Right ventricle myocardium superior (tissue), 1 donor: Measurements from ENCODE around the gene GFRA4. TPM values are rescaled to one million over a fixed set of nuclear protein-coding genes. Genes with fewer than 3 reads are reported as not detected.
A peak's percentile ranks its signal among the peaks of the same experiment; 100 is the strongest.

ENCODE experiments used
- ATAC-seq: fragments of 200-7000 bp; cut with Tn5 transposase; one replicate; pipeline ENCODE4 v1.9.1; 2020; ENCODE audit warnings: mild to moderate bottlenecking; ENCODE audit not compliant: poor library complexity
- DNase-seq: peaks from one replicate; pipeline ENCODE4 v3.0.0-alpha.2; 2020
- intact Hi-C: fragments of 100-400 bp; cut with DNase I; formaldehyde crosslinking; loops from one replicate; pipeline ENCODE4 v1.11.2; 2022
- long read RNA-seq: library from polyadenylated mRNA; unstranded; transcript quantifications from one replicate; pipeline ENCODE4 v2.0.0, GENCODE V29; 2021
- total RNA-seq: library from RNA; stranded (reverse); fragmentation: NEBNext Ultra II Directional; extraction: Animal tissue kit (Norgen Biotek cat#: 25700); gene quantifications from one replicate; pipeline ENCODE4 v1.2.1, GENCODE V29; 2021
- donor health status: DM: no; HTN: yes; CAD: no; lungs with severe emphysema.

GFRA4 gene, protein sequence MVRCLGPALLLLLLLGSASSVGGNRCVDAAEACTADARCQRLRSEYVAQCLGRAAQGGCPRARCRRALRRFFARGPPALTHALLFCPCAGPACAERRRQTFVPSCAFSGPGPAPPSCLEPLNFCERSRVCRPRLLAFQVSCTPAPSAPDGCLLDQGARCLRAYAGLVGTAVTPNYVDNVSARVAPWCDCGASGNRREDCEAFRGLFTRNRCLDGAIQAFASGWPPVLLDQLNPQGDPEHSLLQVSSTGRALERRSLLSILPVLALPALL
- not detected for total RNA-seq
- long read RNA-seq = 0 reads

DNA sequence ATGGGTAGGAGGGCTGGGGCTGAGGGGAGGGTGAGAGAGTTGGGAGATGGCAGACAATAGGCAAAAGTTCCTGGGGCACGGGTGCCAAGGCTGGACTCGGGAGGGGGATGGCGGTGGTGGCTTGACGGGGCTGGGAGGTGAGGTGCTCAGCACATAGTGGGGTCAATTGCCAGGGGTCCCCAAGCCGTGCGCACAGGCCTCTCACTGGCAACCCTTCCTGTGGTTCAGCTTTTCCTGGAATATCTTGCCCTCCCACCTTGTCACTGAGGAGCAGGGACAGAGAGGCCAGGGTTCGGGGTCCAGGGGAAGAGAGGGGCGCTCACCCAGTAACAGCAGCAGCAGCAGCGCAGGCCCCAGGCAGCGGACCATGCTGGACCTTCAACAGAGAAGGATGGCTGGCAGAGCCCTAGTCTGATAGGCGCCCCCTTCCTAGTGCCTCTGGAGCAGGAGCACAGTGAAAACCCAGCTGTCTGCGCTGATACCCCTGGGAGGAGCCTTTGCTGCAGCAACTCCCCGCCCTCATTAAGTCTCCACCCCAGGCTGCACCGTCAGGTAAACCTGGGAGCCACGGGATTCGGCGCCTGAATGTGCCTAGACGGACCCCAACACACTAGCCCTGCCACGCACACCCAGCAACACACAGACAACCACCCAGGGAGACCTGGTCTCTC lies at the start of gene GFRA4:
Gene GFRA4 (minus strand): TSS at position 369 of the 671 bp plus-strand sequence. CDS start 0 bp downstream, at position 369.
- intact Hi-C loops = no loop called here
- DNase-seq (no peak), ATAC-seq (no peak)

DNA sequence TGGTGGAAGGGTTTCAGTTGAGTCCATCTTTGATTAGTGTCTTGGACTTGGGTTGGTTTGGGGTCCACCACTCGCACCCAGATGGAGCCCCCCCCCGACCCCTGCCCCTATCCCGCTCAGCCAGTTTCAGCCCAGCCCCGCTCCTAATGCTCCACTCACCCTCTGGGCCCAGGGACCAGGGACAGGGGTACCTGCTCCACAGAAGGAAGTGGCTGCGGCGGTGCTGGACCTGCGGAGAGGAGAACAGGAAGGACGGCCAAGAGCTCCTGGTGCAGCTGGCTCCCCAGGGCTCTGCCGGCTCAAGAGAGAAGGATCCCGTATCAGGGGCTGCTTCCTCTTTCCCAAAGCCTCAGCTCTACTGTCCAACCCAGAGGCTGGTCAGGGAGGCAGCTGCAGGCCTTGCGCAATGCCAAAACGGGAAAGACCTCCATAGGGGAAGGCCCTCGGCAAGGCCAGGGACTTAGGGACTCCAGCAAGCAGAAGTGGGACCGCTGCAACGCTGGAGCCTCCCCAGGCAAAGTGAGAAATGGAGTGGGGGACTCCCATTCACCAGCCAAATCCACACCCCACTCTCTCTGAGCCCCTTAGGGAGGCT lies 49.2 kb upstream of the GFRA4 start, which contains the start of gene SIGLEC1:
Gene SIGLEC1 (minus strand): TSS at position 322 of the 595 bp plus-strand sequence. CDS start 5,472 bp downstream, outside the sequence.
- DNase-seq (peak; percentile 85), ATAC-seq (peak; percentile 62)

DNA sequence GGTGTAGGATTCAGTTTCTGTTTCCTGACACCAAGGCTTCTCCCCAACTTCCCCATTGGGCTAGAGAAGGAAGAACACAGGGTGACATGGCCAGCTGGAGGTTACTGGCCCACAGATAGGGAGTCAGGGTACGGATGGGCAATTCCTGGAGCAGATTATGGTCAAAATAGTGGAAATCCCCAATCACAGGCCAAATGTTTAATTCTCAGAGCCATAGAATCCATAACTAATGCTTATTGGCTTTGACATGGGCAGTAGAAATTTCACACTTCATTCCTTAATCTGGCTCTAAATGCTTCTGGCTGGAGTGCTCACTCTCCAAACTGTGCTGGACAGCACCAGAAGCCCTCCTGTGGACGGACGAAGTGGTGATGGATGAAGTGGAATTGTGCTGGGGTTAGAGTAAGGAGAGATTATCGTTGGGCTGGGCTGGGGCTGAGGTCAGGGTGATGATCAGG lies 48.3 kb upstream of the GFRA4 start:
- ATAC-seq (peak; percentile 13), DNase-seq (no peak)
- intact Hi-C loops = loop anchor here (2.0 kb wide), 1 partner anchor 35 kb away; no protein-coding TSS in a partner anchor

More for the DNA sequence above, 49.2 kb upstream of the GFRA4 start, which contains the start of gene SIGLEC1:
- intact Hi-C loops = no loop called here

DNA sequence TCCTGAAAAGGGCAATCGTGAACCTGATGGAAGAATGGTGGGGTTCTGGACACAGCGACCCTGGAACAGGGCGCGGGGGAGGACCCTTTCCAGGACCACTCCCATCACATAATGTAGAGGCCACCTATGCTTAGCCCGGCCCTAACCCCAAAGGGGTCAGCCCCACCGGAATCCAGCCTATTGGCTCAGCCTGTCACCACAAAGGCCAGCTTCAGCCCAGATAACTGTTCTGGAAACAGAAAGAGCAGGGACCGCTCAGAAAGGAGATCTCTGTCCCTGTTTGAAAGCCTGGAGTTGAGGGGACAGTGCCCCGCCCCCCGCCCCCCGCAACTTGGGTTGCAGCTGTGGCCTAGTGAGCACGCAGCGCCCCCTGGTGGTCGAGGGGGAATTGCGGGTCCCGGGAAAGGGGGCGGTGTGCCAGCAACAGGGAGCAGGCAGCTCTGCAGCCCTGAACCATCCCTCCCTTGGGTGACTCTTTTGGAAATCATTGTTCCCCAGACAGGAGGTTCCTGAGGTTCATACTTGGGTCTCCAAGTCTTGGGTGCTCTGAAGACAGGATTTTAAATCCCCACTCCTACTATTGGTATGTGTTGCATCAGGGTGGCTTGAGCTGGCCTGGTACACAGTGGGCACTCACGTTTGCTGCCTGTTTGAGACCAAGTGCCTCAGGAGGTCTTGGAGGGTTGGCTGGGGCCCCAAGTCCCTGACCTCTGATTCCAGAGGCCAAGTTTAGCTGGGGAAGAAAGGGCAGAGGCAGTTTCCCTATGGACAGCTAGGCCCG lies 47.7 kb upstream of the GFRA4 start:
- intact Hi-C loops = loop anchor here (2.0 kb wide), 1 partner anchor 34 kb away; no protein-coding TSS in a partner anchor
- ATAC-seq (peak; percentile 59), DNase-seq (peak; percentile 91)

DNA sequence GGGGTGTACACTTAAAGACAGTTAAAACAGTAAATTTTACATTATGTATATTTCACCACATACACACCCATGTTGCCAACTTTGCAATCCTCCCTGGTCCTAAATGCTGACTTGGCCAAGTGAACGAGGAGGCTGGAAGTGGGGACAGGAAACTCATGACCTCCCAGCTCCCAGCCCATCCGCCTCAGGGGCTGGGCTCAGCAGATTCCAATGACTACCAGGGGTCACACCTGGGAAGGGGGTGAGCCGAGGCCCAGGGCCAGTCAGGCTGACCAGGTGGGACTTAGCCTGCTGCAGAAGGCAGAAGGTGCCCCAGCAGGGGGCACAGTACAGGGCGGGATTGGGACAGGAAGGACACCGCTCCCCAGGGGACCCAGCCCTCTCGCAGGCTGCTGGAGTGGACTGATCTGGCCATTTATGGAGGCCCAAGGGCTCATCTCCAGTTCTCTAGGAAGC lies 46.8 kb upstream of the GFRA4 start:
- peak; percentile 29 for ATAC-seq
- peak; percentile 62 for DNase-seq
- intact Hi-C loops = loop anchor here (2.0 kb wide), 1 partner anchor 33 kb away; no protein-coding TSS in a partner anchor

DNA sequence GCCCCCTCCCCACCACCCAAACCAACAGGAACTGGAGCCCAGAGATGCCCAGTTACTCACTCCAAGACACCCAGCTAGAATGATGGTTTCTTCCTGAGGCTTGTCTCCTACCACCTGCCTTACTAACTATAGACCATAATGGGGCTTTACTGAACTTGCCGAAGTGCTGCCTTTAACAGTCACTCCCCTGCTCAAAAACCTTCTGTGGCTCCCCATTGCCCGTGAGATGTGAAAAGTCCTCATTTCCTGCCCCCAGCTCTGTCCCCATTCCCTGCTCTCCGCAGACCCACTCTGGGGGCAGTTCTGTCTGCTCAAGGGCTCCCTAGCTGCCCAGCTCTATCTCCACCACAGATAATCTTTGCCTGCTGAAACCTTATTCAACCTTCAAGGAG lies 44.3 kb upstream of the GFRA4 start:
- intact Hi-C loops = no loop called here
- ATAC-seq (no peak), DNase-seq (no peak)

DNA sequence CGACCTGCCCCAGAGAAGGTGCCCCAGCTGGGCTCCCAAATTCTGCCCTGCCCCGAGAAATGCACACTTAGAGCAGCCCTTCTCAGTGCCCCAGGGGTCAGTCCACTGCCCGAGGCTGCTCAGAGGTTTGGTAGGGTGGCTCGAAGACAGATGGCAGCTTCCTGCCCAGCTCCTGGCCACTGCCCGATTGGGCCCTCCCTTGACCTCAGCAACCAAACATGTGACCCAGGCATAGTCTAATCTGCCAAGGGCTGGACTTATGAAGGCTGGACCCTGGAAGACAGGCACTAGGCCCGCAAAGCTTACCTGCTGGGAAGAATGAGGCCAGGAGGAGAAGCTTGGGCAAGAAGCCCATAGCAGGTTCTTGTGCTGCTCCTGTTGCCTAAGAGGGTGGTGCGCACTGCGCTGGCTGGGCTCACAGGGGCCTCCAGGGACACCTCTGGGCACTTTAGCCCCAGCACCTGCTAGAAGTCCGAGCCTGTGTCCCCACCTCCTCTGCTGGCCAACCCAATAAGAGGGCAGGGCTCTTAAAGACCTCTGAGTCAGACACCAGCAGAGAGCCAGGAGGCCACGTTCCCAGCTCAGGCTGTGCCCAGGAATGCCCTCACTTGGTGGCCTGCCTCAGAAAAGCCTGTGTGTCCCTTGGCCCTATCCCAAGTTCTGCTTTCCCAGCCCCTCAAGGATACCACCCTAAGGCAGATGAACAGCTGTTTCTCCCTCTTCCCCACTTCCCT lies 43.7 kb upstream of the GFRA4 start:
- no peak for DNase-seq
- peak; percentile 46 for ATAC-seq
- intact Hi-C loops = no loop called here

DNA sequence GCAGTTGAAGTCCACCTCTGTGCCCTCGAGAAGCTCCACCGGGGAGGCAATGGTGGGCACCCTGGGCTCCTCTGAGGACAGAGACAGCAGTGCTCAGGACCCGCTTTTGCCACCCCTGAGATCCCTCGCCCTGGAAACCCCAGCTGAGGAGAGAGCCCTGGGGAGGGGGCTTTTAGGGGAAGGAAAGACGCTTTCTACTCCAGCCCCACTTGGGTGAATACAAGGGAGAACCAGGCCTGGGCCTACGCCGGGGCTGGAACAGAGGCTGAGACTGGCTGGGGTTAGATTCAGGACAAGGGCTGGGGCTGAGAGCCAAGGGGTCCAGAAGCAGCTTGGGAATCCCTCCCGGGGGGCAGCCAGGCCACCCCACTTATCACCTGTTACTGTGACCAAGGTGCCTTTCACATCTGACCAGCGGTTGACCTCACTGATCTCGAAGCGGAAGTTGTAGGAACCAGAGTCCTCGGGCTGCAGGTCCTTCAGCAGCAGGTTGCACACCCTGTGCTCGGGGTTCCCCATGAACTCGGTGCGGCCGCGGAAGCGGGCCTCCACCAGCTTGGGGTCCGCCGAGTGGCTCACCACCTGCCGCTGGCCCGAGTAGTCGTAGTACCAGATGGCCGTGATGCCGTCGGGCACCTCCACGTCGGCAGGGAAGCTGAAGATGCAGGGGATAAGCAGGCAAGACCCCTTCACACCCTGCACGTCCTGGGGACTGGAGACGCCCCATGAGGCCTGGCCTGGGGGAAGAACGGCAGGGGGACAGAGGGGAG lies 43.0 kb upstream of the GFRA4 start:
- DNase-seq (no peak), ATAC-seq (no peak)
- intact Hi-C loops = no loop called here

DNA sequence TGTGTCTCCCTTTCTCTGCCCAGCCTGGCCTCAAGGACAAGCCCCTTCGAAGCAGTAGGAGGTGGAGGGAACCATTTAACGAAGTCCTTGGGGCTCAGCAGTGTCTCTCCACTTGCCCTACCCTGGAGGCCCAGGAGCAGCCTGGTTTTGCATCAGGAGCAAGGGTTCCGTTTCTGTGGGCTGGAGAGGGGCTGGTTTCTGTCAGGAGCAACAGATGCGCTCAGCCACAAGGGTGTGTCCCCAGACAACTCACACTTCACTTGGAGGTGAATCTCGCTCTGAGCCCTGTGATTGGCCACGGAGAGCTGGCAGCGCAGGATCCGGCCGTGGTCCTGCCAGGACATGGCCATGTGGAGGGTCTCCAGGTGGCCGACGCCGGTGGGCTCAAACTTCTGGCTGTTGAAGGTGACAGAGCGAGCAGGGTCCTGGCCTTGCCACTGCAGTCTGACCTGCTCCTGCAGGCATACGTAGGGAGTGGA lies 42.3 kb upstream of the GFRA4 start:
- DNase-seq (no peak), ATAC-seq (no peak)
- intact Hi-C loops = no loop called here

DNA sequence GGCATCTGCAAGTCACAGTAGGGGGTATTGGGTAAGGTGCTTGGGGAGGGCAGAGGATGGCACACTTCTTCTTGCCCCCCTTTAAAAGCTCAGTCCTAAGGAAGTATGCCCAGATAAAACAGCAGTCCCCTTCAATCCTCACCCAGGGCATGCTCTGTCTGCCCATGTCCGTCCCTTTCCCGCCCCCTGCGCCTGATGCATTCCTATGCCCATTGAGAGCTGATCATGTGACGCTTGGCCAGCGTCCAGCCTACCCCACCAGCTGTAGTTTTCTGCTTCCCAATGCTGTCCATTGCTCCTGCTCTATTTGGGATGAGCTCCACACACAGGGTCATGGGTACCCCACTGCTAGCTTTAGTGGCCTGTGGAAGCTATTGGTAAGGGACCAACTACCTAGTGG lies 40.9 kb upstream of the GFRA4 start:
- intact Hi-C loops = no loop called here
- DNase-seq (no peak), ATAC-seq (no peak)

DNA sequence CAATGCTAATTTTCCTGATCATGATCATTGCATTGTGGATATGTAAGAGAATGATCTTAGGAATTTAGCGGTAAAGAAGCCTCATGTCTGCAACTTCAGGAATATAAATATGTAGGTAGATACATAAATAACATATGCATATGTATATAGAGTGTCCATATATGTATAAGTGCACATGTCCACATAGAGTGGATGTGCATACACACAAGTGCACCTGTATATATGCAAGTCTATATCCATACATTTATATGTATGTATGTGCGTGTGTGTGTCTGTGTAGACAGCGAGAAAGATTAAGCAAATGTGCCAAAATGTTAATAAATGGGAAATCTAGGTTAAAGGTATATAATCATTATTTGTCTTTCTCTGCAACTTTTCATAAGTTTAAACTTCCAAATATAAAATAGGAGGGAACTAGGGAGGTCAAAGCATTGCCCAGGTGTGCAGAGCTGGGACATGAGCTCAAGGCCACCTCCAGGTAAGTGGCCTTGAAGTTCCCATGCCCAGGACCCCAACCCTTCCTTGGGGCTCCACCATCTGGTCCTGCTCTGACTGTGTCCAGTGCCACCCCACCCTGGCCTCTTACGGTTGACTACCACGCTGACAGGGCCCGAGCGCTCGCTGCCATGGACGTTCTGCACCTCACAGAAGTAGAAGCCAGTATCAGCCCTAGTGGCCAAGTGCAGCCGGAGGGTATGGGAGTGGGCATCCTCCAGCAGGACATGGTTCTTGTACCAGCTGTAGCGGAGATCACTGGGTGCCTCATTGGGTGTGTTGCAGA lies 39.6 kb upstream of the GFRA4 start:
- ATAC-seq (no peak), DNase-seq (no peak)
- intact Hi-C loops = no loop called here

DNA sequence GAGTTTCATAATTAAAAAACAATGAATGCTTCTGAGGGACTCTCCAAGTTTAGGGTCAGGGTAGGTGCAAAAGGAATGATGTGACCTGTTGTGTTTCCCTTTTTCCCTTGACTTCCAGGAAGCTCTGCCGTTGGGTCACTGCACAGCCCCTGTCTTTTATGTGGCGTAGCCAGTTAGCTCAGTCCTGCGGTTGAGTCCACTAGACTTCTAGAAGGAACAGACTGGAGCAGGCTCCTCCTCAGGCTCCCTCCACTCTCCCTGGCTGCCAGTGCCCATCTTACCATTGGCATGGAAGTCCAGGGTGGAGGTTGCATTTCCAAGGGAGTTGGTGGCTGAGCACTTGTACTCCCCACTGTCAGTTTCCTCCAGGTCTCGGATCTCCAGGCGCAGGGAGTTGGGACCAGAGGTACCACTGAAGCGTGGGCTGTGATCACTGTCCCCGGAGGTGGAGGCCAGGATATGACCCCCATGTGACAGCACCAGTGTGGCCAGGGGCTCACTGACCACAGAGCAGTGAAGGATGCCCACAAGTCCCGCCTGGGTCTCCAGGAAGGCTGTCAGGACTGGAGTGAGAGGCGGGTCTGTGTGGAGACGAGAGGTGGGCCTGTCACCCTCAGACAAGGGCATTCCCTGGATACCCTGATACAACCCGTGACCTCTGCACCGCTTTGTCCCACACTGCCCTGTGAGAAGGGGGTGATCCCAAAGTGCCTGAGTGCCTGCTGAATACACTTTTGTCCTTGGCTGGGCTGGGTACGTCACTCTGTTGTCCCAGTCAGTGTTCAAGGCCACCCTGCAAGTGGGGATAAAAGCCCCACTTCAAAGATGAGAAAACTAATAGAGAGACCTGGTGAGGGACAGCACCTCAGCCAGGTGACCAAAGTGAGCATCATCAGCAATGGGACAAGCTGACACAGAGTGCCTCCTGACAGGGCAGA lies 38.1 kb upstream of the GFRA4 start:
- no peak for DNase-seq
- intact Hi-C loops = no loop called here
- ATAC-seq = no peak

DNA sequence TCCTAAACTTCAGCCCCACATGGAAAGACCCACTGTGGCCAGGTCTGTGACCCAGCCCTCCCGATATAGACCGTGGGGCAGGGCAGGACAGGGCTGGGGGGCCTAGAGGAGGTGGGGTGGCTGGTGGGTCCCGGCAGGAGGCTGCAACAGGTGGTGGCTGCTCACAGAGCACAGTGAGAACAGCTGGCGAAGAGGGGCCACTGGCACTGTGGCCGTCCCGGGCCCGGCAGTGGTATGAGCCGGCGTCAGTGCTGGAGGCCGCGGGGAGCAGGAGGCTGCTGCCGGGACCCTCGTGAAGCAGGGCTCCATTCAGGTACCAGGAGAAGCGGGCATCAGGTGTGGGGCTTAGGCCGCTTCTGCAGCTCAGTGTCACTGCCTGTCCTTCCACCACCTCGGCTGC lies 35.8 kb upstream of the GFRA4 start:
- intact Hi-C loops = no loop called here
- ATAC-seq (no peak), DNase-seq (no peak)

DNA sequence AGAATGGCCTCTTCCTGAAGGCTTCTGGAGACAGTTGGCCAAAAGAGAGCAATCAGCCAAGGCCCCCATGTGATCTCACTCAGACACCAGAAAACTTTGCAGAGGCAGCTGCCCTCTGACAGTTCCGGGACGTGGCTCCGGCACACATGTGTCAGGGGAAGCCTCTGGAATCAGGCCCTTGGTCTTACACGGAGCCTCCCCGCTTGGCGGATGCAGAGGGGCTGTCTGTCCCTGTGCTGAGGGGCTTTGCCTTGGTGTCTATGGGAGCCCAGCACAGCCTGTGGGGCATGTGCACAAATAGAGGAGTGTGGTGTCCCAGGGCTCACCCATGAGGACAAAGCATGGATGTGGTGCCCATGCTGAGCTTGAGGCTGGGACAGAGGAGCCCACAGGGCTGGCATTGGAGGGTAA lies 35.4 kb upstream of the GFRA4 start:
- intact Hi-C loops = no loop called here
- no peak for DNase-seq
- ATAC-seq = no peak

DNA sequence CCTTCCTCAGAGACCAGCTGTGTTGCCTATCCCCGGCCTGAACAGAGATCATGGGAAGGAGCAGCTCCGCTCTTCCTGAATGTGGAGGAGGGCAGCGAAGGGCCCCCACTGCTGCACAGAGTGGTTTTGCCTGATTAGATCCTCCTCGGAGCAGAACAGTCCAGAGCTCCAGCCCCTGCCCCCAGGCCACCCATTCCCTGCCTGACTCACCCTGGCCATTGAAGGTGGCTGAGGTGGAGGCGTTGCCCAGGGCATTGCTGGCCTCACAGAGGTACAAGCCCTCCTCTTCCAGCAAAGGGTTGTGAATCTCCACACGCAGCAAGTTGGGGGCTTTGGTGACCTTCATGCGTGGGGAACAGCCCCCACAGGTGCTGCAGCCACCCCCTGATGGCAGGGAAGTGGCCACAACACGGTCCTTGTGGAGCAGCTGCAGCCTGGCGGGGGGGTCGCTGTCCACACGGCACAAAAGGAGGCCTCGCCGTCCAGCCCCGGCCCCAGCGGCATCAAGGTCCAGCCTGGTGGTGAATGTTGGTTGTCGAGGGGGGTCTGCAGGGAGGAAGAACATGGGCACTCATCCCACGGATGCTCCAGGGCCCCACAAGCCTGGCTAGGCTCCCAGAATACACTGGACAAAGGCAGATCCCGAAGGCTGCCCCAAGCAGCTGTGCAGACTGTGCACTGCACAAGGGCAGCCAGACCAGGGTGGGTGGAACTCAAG lies 34.5 kb upstream of the GFRA4 start:
- no peak for DNase-seq
- intact Hi-C loops = no loop called here

More for the DNA sequence above, 34.5 kb upstream of the GFRA4 start:
- no peak for ATAC-seq
